Brain pericyte (primary cell): ENCODE measurements around the gene RABGGTA.
"Not testable (repeated sequence)": the region's sequence is repeated elsewhere in the genome, so short reads cannot be mapped to it uniquely, and the experiment has no call there.

Source experiments
- DNase-seq: peaks from one replicate; pipeline ENCODE4 v3.0.0-alpha.2; 2012; ENCODE audit warnings: low read depth, low spot score

The RABGGTA gene

DNA sequence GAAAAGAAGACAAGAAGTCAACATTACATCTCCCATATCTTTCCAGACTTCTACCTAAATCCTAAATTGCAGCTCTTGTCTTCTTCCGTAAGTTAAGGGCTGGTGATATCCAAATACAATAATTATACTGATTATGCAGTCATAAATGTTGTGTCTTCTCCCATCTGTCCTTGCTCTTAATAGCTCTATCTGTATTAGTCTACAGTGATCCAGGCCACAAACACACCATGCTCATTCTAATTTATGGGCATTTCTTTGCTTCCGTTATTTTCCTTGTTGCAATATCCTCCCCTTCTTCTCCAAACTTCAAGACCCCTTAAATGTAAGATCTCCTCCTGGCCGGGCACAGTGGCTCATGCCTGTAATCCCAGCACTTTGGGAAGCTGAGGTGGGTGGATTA is 51.9 kb downstream of the RABGGTA start:
- DNase-seq = no peak

DNA sequence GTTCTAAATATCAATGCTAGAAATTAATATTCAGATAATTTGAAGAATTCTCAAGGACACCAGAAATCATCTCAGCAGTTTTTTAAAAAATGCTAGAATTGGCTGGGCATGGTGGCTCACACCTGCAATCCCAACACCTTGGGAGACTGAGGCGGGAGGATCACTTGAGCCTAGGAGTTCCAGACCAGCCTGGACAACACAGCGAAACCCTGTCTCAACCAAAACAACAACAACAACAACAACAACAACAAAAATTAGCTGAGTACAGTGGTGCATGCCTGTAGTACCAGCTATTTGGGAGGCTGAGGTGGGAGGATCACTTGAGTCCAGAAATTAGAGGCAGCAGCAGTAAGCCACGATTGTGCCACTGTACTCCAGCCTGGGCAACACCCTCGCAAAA is 52.3 kb downstream of the RABGGTA start:
- no peak for DNase-seq

DNA sequence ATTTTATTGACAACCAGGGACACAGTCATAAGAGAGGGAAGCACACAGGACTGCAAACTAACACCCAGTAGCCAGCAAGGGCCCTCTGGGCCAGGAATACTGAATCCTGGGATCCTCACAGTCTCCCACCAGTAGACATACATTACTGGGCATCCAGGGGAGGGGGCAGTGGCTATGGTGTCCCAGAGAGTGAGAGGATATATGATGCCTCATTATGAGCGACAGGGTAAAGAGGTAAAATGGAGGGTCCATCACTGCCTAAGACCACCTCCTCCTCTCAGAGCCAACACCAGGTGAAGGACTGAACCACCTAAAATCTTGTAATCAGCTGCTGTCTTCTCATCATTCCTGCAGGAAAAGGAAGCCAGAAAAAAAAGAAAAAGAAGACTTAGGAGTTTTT is 54.5 kb downstream of the RABGGTA start:
- DNase-seq = not testable (repeated sequence)

DNA sequence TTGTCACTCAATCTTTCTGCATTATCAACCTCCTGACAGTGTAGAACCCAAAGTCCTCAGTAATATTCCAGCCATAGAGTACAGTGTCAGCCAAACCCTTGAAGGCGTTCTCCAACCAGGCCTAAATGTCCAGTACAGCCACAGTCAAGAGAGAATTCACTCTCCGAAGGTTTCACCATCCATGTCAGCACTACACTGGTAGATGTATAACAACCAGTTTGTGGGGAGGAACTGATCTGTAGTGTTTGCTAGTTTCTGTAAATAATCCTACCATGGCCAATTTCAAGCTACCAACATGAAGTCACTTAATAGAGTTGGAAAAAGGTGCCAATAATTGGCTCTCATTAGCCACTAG is 55.1 kb downstream of the RABGGTA start:
- no peak for DNase-seq
